ENCODE measurements around the gene GALNS.

- no peak for TF ChIP-seq CTCF (conservative IDR thresholded peaks at IDR 0.05)
- TF ChIP-seq EZH2 (IDR thresholded peaks at IDR 0.05; ENCODE audit: low read depth), result no peak
These were observed 46.4 kb downstream of the GALNS start for GRCh38 chr16:88810166-88810911.
